ENCODE measurements around the gene CKMT1B.
A peak's percentile ranks its signal among the peaks of the same experiment; 100 is the strongest.
"Not testable (repeated sequence)": the region's sequence is repeated elsewhere in the genome, so short reads cannot be mapped to it uniquely, and the experiment has no call there.

Gene CKMT1B

GRCh38 chr15:43593328-43594190 lies at the start of gene CKMT1B:
CKMT1B (plus strand) TSS chr15:43594027; CDS start chr15:43594219, 192 bp downstream.
- DNase-seq; intact Hi-C loops (cut with DNase I): not testable (repeated sequence)

- intact Hi-C loops (cut with DNase I), result no loop called here
- DNase-seq, result no peak
Observed at GRCh38 chr15:43544266-43544665, 49.6 kb upstream of the CKMT1B start.

- DNase-seq, result peak in 1 of 10 donors; percentile 32
Observed at GRCh38 chr15:43545426-43545825, 48.4 kb upstream of the CKMT1B start.

GRCh38 chr15:43547539-43547938 lies 46.3 kb upstream of the CKMT1B start:
- DNase-seq, result no peak
- intact Hi-C loops (cut with DNase I), result no loop called here

More at GRCh38 chr15:43545426-43545825, 48.4 kb upstream of the CKMT1B start:
- intact Hi-C loops (cut with DNase I), result no loop called here

GRCh38 chr15:43550527-43551363 lies 43.1 kb upstream of the CKMT1B start:
- no peak for DNase-seq
- intact Hi-C loops (cut with DNase I), result no loop called here

- intact Hi-C loops (cut with DNase I), result no loop called here
Observed at GRCh38 chr15:43552256-43552655, 41.6 kb upstream of the CKMT1B start.

GRCh38 chr15:43552986-43553385 lies 40.8 kb upstream of the CKMT1B start:
- no peak for DNase-seq
- intact Hi-C loops (cut with DNase I), result no loop called here

More at GRCh38 chr15:43552256-43552655, 41.6 kb upstream of the CKMT1B start:
- no peak for DNase-seq

GRCh38 chr15:43562753-43563152 lies 31.1 kb upstream of the CKMT1B start:
- intact Hi-C loops (cut with DNase I), result not testable (repeated sequence)

GRCh38 chr15:43563793-43564192 lies 30.0 kb upstream of the CKMT1B start:
- intact Hi-C loops (cut with DNase I), result not testable (repeated sequence)

More at GRCh38 chr15:43562753-43563152, 31.1 kb upstream of the CKMT1B start:
- DNase-seq, result not testable (repeated sequence)

GRCh38 chr15:43566615-43567014 lies 27.2 kb upstream of the CKMT1B start:
- DNase-seq; intact Hi-C loops (cut with DNase I): not testable (repeated sequence)

More at GRCh38 chr15:43563793-43564192, 30.0 kb upstream of the CKMT1B start:
- DNase-seq, result not testable (repeated sequence)

GRCh38 chr15:43574607-43575006 lies 19.2 kb upstream of the CKMT1B start:
- intact Hi-C loops (cut with DNase I), result not testable (repeated sequence)

GRCh38 chr15:43589778-43590466 lies 3.9 kb upstream of the CKMT1B start, which contains the start of gene PPIP5K1:
PPIP5K1 (minus strand) TSS chr15:43590208; CDS start chr15:43584504, 5,704 bp downstream.
- DNase-seq; intact Hi-C loops (cut with DNase I): not testable (repeated sequence)

More at GRCh38 chr15:43574607-43575006, 19.2 kb upstream of the CKMT1B start:
- not testable (repeated sequence) for DNase-seq

GRCh38 chr15:43592841-43593240 lies 986 bp upstream of the CKMT1B start:
- intact Hi-C loops (cut with DNase I); DNase-seq: not testable (repeated sequence)

GRCh38 chr15:43599131-43599530 lies 5.3 kb downstream of the CKMT1B start:
- intact Hi-C loops (cut with DNase I), result not testable (repeated sequence)

GRCh38 chr15:43600200-43600599 lies 6.4 kb downstream of the CKMT1B start:
- intact Hi-C loops (cut with DNase I); DNase-seq: not testable (repeated sequence)

More at GRCh38 chr15:43599131-43599530, 5.3 kb downstream of the CKMT1B start:
- DNase-seq, result peak in 1 of 10 donors; percentile 16

GRCh38 chr15:43602233-43602632 lies 8.4 kb downstream of the CKMT1B start:
- DNase-seq, result peak in 4 of 10 donors; percentile 17 to 83 (median 60)
- intact Hi-C loops (cut with DNase I), result not testable (repeated sequence)

- intact Hi-C loops (cut with DNase I), result not testable (repeated sequence)
- peak in 1 of 10 donors; percentile 28 for DNase-seq
Observed at GRCh38 chr15:43617750-43618149, 23.9 kb downstream of the CKMT1B start.

GRCh38 chr15:43618700-43619099 lies 24.9 kb downstream of the CKMT1B start, which contains the start of gene STRC:
STRC (minus strand) TSS chr15:43618800; CDS start chr15:43618722, 78 bp downstream.
- DNase-seq; intact Hi-C loops (cut with DNase I): not testable (repeated sequence)

- DNase-seq; intact Hi-C loops (cut with DNase I): not testable (repeated sequence)
Observed at GRCh38 chr15:43622068-43622799, 28.4 kb downstream of the CKMT1B start.
